Hepatocyte (in vitro differentiated cells): Measurements from ENCODE around the gene PTTG1IP. TPM values are rescaled to one million over a fixed set of nuclear protein-coding genes. Genes with fewer than 3 reads are reported as not detected.

Source experiments
- DNase-seq: peaks from one replicate; pipeline ENCODE4 v3.0.0-alpha.2; 2016; ENCODE audit warnings: low spot score
- H2AFZ ChIP-seq: fragments of 200-600 bp; sonication (generic); 2 replicates; pipeline ENCODE4 v1.6.0; 2016; ENCODE audit warnings: antibody characterized with exemption, mild to moderate bottlenecking
- H3K27ac ChIP-seq: fragments of 200-600 bp; sonication (generic); 2 replicates; pipeline ENCODE4 v1.5.1; 2016; ENCODE audit warnings: mild to moderate bottlenecking
- H3K27me3 ChIP-seq: fragments of 200-600 bp; sonication (generic); 2 replicates; pipeline ENCODE4 v1.6.1; 2016
- H3K36me3 ChIP-seq: fragments of 200-600 bp; sonication (generic); replicated peaks from 2 replicates; pipeline ENCODE4 v1.5.1; 2016; ENCODE audit warnings: low read depth; ENCODE audit not compliant: insufficient read depth
- H3K4me1 ChIP-seq: fragments of 200-600 bp; sonication (generic); 2 replicates; pipeline ENCODE4 v1.5.1; 2016; ENCODE audit warnings: mild to moderate bottlenecking, moderate library complexity; ENCODE audit not compliant: insufficient read depth
- H3K4me2 ChIP-seq: fragments of 200-600 bp; sonication (generic); 2 replicates; pipeline ENCODE4 v1.6.0; 2016
- H3K4me3 ChIP-seq: fragments of 200-600 bp; sonication (generic); 2 replicates; pipeline ENCODE4 v1.5.1; 2016; ENCODE audit warnings: mild to moderate bottlenecking
- H3K79me2 ChIP-seq: fragments of 200-600 bp; sonication (generic); 2 replicates; pipeline ENCODE4 v1.6.0; 2017; ENCODE audit warnings: mild to moderate bottlenecking
- H3K9me2 ChIP-seq: fragments of 200-600 bp; sonication (generic); replicated peaks from 2 replicates; pipeline ENCODE4 v1.6.0; 2017; ENCODE audit warnings: mild to moderate bottlenecking; ENCODE audit not compliant: insufficient read depth
- H3K9me3 ChIP-seq: fragments of 200-600 bp; sonication (generic); 2 replicates; pipeline ENCODE4 v1.5.1; 2016; ENCODE audit warnings: low read depth, mild to moderate bottlenecking
- H4K20me1 ChIP-seq: fragments of 200-600 bp; sonication (generic); 2 replicates; pipeline ENCODE4 v1.6.0; 2016; ENCODE audit warnings: mild to moderate bottlenecking; ENCODE audit not compliant: insufficient read depth, poor library complexity, severe bottlenecking
- EZH2 ChIP-seq: fragments of 200-600 bp; sonication (generic); IDR thresholded peaks from 2 replicates; pipeline ENCODE4 v1.6.1; 2016; ENCODE audit warnings: antibody characterized with exemption, mild to moderate bottlenecking, borderline replicate concordance
- EZH2phosphoT487 ChIP-seq: fragments of 200-600 bp; sonication (generic); IDR thresholded peaks from one replicate; pipeline ENCODE4 v1.6.1; 2018; ENCODE audit warnings: antibody characterized with exemption, mild to moderate bottlenecking, low read depth, moderate library complexity; ENCODE audit not compliant: unreplicated experiment, severe bottlenecking
- WGBS: methylation state at CpG from one replicate; pipeline ENCODE4 v1.1.6; 2016; ENCODE audit warnings: low lambda C conversion rate; ENCODE audit errors: missing lambda C conversion rate; 5-methylcytosine and 5-hydroxymethylcytosine counted together
- polyA plus RNA-seq: library from polyadenylated mRNA; unstranded; fragments of >200 nt; fragmentation: Nextera tagmentation; extraction: Ambion mirVana; gene quantifications from 2 replicates; pipeline ENCODE4 v1.2.1, GENCODE V29; 2016
- total RNA-seq: library from RNA; depleted of rRNA; stranded (reverse); fragments of >200 nt; gene quantifications from 2 replicates; pipeline ENCODE4 v1.2.3, GENCODE V29; 2014
- TF ChIP-seq, protein P1 (sequence below): fragments of 200-600 bp; sonication (generic); IDR thresholded peaks from 2 replicates; pipeline ENCODE4 v1.5.1; 2016; ENCODE audit warnings: antibody characterized with exemption, mild to moderate bottlenecking; ENCODE audit not compliant: poor library complexity

PTTG1IP gene
- total and polyA plus RNA-seq, 2 experiments from 2014 or later = 344 to 362 TPM

DNA sequence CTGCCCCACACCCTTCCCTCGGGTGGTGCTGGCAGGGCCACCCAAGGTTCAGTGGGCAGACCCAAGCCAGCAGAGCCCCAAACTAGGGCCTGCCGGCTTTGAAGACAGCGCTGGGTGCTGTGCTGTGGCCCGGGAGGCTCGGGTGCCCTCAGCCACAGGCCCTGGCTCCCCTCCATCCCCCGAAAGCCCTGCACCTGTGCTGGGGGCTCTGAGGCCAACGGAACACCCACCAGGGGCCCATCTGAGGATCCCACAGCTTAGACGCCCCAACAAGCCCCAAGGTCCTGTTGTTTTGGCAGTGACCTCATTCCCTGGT lies 38.6 kb upstream of the PTTG1IP start:
- Histone ChIP-seq H3K36me3 (no peaks in the 10 kb centered on the region), H3K27me3 (peaks cover 4% of the 10 kb centered on the region), H3K4me2 (no peak overlapping the region), H3K4me3 (no peak overlapping the region), H3K9me2 (no peaks in the 10 kb centered on the region), H3K4me1 (peaks cover 5% of the 10 kb centered on the region), H3K27ac (no peak overlapping the region), H4K20me1 (no peaks in the 10 kb centered on the region), H3K79me2 (no peaks in the 10 kb centered on the region), H2AFZ (no peak overlapping the region), H3K9me3 (no peaks in the 10 kb centered on the region)
- DNase-seq = no peak
- 88% methylated on average over 8 of the region's 8 CpGs for WGBS
- TF ChIP-seq, protein P1, sequence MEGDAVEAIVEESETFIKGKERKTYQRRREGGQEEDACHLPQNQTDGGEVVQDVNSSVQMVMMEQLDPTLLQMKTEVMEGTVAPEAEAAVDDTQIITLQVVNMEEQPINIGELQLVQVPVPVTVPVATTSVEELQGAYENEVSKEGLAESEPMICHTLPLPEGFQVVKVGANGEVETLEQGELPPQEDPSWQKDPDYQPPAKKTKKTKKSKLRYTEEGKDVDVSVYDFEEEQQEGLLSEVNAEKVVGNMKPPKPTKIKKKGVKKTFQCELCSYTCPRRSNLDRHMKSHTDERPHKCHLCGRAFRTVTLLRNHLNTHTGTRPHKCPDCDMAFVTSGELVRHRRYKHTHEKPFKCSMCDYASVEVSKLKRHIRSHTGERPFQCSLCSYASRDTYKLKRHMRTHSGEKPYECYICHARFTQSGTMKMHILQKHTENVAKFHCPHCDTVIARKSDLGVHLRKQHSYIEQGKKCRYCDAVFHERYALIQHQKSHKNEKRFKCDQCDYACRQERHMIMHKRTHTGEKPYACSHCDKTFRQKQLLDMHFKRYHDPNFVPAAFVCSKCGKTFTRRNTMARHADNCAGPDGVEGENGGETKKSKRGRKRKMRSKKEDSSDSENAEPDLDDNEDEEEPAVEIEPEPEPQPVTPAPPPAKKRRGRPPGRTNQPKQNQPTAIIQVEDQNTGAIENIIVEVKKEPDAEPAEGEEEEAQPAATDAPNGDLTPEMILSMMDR = no peak
- TF ChIP-seq EZH2phosphoT487 = no peak
- TF ChIP-seq EZH2 = no peak

- peaks cover 4% of the 10 kb centered on the region for H3K27me3 ChIP-seq
- WGBS = 90% methylated on average over 19 of the region's 19 CpGs
- no peak overlapping the region for H3K4me3 ChIP-seq
- no peaks in the 10 kb centered on the region for H3K36me3 ChIP-seq
- TF ChIP-seq, protein P1 = no peak
- TF ChIP-seq EZH2 = no peak
- no peak for TF ChIP-seq EZH2phosphoT487
- no peaks in the 10 kb centered on the region for H3K79me2 ChIP-seq
- H2AFZ ChIP-seq = no peak overlapping the region
- H3K4me1 ChIP-seq = peaks cover 5% of the 10 kb centered on the region
- no peaks in the 10 kb centered on the region for H3K9me3 ChIP-seq
- no peaks in the 10 kb centered on the region for H3K9me2 ChIP-seq
- no peak for DNase-seq
- no peak overlapping the region for H3K27ac ChIP-seq
- H4K20me1 ChIP-seq = no peaks in the 10 kb centered on the region
- H3K4me2 ChIP-seq = no peak overlapping the region
Measured at GRCh38 chr21:44911384-44912157, 38.1 kb upstream of the PTTG1IP start.

DNA sequence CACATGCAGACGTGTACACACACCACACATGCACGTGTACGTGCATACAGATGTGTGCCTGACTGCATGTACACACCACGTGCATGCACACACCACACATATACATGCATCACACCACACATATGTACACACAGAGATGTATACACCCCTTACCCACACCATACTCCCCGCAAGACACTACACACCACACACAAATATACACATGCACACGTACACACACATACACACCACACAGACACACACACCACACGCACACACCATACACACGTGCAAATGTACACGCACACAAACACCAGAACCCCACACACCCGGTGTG lies 37.5 kb upstream of the PTTG1IP start:
- Histone ChIP-seq H3K27me3 (peaks cover 4% of the 10 kb centered on the region), H3K9me2 (no peaks in the 10 kb centered on the region), H3K4me3 (no peak overlapping the region), H4K20me1 (no peaks in the 10 kb centered on the region), H2AFZ (no peak overlapping the region), H3K4me2 (no peak overlapping the region), H3K79me2 (no peaks in the 10 kb centered on the region), H3K27ac (no peak overlapping the region), H3K36me3 (no peaks in the 10 kb centered on the region), H3K9me3 (no peaks in the 10 kb centered on the region), H3K4me1 (peaks cover 5% of the 10 kb centered on the region)
- 95% methylated on average over 10 of the region's 10 CpGs for WGBS
- TF ChIP-seq EZH2 = no peak
- no peak for DNase-seq

- Histone ChIP-seq H3K4me1 (peaks cover 5% of the 10 kb centered on the region), H3K27ac (no peak overlapping the region), H3K27me3 (peaks cover 4% of the 10 kb centered on the region)
Measured at GRCh38 chr21:44910229-44911067, 37.0 kb upstream of the PTTG1IP start.

More at GRCh38 chr21:44910229-44911067, 37.0 kb upstream of the PTTG1IP start:
- no peak overlapping the region for H3K4me2 ChIP-seq
- no peaks in the 10 kb centered on the region for H3K36me3 ChIP-seq
- no peak for TF ChIP-seq EZH2
- TF ChIP-seq EZH2phosphoT487 = no peak
- TF ChIP-seq, protein P1 = no peak
- no peak overlapping the region for H2AFZ ChIP-seq
- no peak for DNase-seq
- H4K20me1 ChIP-seq = no peaks in the 10 kb centered on the region
- WGBS = 85% methylated on average over 25 of the region's 27 CpGs
- H3K4me3 ChIP-seq = no peak overlapping the region
- H3K9me3 ChIP-seq = no peaks in the 10 kb centered on the region
- no peaks in the 10 kb centered on the region for H3K79me2 ChIP-seq
- no peaks in the 10 kb centered on the region for H3K9me2 ChIP-seq
